Endothelial cell of umbilical vein (primary cell): Measurements from ENCODE around the gene NWD2. TPM values are rescaled to one million over a fixed set of nuclear protein-coding genes. Genes with fewer than 3 reads are reported as not detected.

Source experiments
- BruUV-seq: library from RNA; stranded (reverse); fragments of 400-500 nt; replicated peaks from 2 replicates; lab custom pipeline; 2021; lab: Mats Ljungman, UMichigan
- CTCF ChIA-PET: fragments of 300-600, 350-600 bp; sonication (Branson Sonifier 250); formaldehyde crosslinking; loops from one replicate; lab custom pipeline; 2021; ENCODE audit warnings: antibody characterized with exemption, inconsistent platforms; lab: Charles Lee
- POLR2A ChIA-PET: fragments of 300-600, 350-600 bp; sonication (Branson Sonifier 250); formaldehyde crosslinking; loops from one replicate; lab custom pipeline; 2021; ENCODE audit warnings: antibody characterized with exemption, inconsistent platforms; lab: Charles Lee
- DNase-seq: peaks from one replicate; pipeline ENCODE4 v3.0.0-alpha.2; 2011; ENCODE audit warnings: low read depth, low spot score
- FAIRE-seq: peaks from 2 replicates; lab custom pipeline; 2011; peaks lifted over from hg19 to GRCh38; lab: Jason Lieb, UNC
- H2AFZ ChIP-seq: 2 replicates; pipeline ENCODE4 v1.6.0; 2012; ENCODE audit warnings: low read depth, low read length, control low read depth, inconsistent platforms
- H3K27ac ChIP-seq: 2 replicates; pipeline ENCODE4 v1.5.1; 2011; ENCODE audit warnings: low read depth, mild to moderate bottlenecking, control low read depth, low read length, moderate library complexity; ENCODE audit not compliant: insufficient read depth
- H3K27me3 ChIP-seq, 2 experiments: 2 replicates each; pipeline versions ENCODE4 v1.6.0 to v1.6.1; 2011; ENCODE audit warnings: low read length in 2 of 2, mixed read lengths in 1 of 2; ENCODE audit not compliant: control insufficient read depth in 2 of 2, insufficient read depth in 2 of 2
- H3K36me3 ChIP-seq, 2 experiments: 2 replicates in 1 of 2; 3 replicates in 1 of 2; pipeline ENCODE4 v1.5.1; 2011; ENCODE audit warnings: low read length in 2 of 2, mild to moderate bottlenecking in 1 of 2, moderate library complexity in 1 of 2; ENCODE audit not compliant: control insufficient read depth in 2 of 2, insufficient read depth in 2 of 2; ENCODE audit errors: extremely low read depth in 1 of 2
- H3K4me1 ChIP-seq: 3 replicates; pipeline ENCODE4 v1.5.1; 2011; ENCODE audit warnings: mild to moderate bottlenecking, low read length; ENCODE audit not compliant: control insufficient read depth, insufficient read depth; ENCODE audit errors: extremely low read depth
- H3K4me2 ChIP-seq: 2 replicates; pipeline ENCODE4 v1.6.1; 2011; ENCODE audit warnings: low read length, control low read depth, mixed read lengths; ENCODE audit not compliant: insufficient read depth
- H3K4me3 ChIP-seq, 3 experiments: fragments of 200-600 bp in 1 of 3; sonication (generic), shearing (Covaris generic) in 1 of 3; replicated peaks in 1 of 3; 2 replicates each; pipeline ENCODE4 v1.5.1; 2011 to 2016; ENCODE audit warnings: control low read depth in 3 of 3, low read length in 3 of 3, mild to moderate bottlenecking in 2 of 3, inconsistent platforms in 1 of 3, low read depth in 1 of 3, moderate library complexity in 1 of 3; ENCODE audit not compliant: insufficient read depth in 1 of 3
- H3K79me2 ChIP-seq: 2 replicates; pipeline ENCODE4 v1.6.0; 2012; ENCODE audit warnings: low read length, inconsistent platforms; ENCODE audit not compliant: control insufficient read depth, insufficient read depth
- H3K9ac ChIP-seq: replicated peaks from 2 replicates; pipeline ENCODE3; 2011; ENCODE audit warnings: low read length, control low read depth; ENCODE audit not compliant: insufficient read depth; ENCODE audit errors: extremely low read depth
- H3K9me1 ChIP-seq: replicated peaks from 3 replicates; pipeline ENCODE4 v1.6.0; 2011; ENCODE audit warnings: mild to moderate bottlenecking, low read length; ENCODE audit not compliant: control insufficient read depth, insufficient read depth; ENCODE audit errors: extremely low read depth
- H3K9me3 ChIP-seq: replicated peaks from 2 replicates; pipeline ENCODE4 v1.5.1; 2012; ENCODE audit warnings: low read length, inconsistent platforms; ENCODE audit not compliant: control insufficient read depth, insufficient read depth
- H4K20me1 ChIP-seq: replicated peaks from 2 replicates; pipeline ENCODE3; 2011; ENCODE audit warnings: mild to moderate bottlenecking, low read length; ENCODE audit not compliant: control insufficient read depth, insufficient read depth; ENCODE audit errors: extremely low read depth
- EZH2 ChIP-seq: IDR thresholded peaks from 2 replicates; pipeline ENCODE4 v1.6.1; 2012; ENCODE audit warnings: borderline replicate concordance, low read depth, mild to moderate bottlenecking, moderate library complexity, low read length, inconsistent platforms; ENCODE audit not compliant: severe bottlenecking
- FOS ChIP-seq: IDR thresholded peaks from 2 replicates; pipeline ENCODE4 v1.6.1; 2011; ENCODE audit warnings: mild to moderate bottlenecking, low read length, moderate library complexity, borderline replicate concordance; ENCODE audit not compliant: insufficient read depth
- GATA2 ChIP-seq: IDR thresholded peaks from 2 replicates; pipeline ENCODE4 v1.7.0; 2011; ENCODE audit warnings: low read depth, mild to moderate bottlenecking, moderate library complexity, mixed read lengths, low read length; ENCODE audit not compliant: insufficient read length, insufficient read depth
- JUN ChIP-seq: IDR thresholded peaks from 2 replicates; pipeline ENCODE4 v1.6.1; 2011; ENCODE audit warnings: borderline replicate concordance, low read depth; ENCODE audit not compliant: insufficient read length, insufficient read depth
- MYC ChIP-seq: IDR thresholded peaks from one replicate; pipeline ENCODE4 v1.6.1; 2011; ENCODE audit warnings: mild to moderate bottlenecking, low read depth, low read length
- POLR2A ChIP-seq: IDR thresholded peaks from 2 replicates; pipeline ENCODE4 v1.6.1; 2012; ENCODE audit warnings: low read depth, mild to moderate bottlenecking, control low read depth, low read length
- POLR2AphosphoS5 ChIP-seq: IDR thresholded peaks from 2 replicates; pipeline ENCODE4 v1.6.1; 2012; ENCODE audit warnings: low read depth, mild to moderate bottlenecking, control low read depth, low read length, moderate library complexity; ENCODE audit not compliant: insufficient read depth
- dilution Hi-C: fragments of 300-500 bp; cut with MboI; formaldehyde crosslinking; loops from one replicate; pipeline ENCODE4 v1.15.0; 2019; ENCODE audit warnings: low sequenced_read_pairs; ENCODE audit not compliant: extremely low pct_ligation_motif_present
- intact Hi-C: fragments of 100-400 bp; cut with micrococcal nuclease; formaldehyde crosslinking; loops from one replicate; pipeline ENCODE4 v1.10.0; 2022
- polyA plus RNA-seq, 4 experiments: library from polyadenylated mRNA; depleted of rRNA in 3 of 4; stranded (reverse) in 3 of 4; unstranded in 1 of 4; fragments of >200 nt; gene quantifications; 2 replicates each; pipeline versions ENCODE4 v1.2.1 to v1.2.3, GENCODE V29; 2011 to 2012; ENCODE audit warnings: missing spikeins in 1 of 4
- total RNA-seq: library from RNA; stranded (reverse); gene quantifications from 2 replicates; pipeline ENCODE4 v1.2.3, GENCODE V29; 2021
- TF ChIP-seq, protein P1 (sequence below): IDR thresholded peaks from 2 replicates; pipeline ENCODE4 v1.6.1; 2011; ENCODE audit not compliant: insufficient read depth, insufficient read length
- TF ChIP-seq, protein P2 (sequence below), 2 donors: IDR thresholded peaks; 1 replicate in 1 of 2; 2 replicates in 1 of 2; pipeline ENCODE4 v1.5.1; 2011; ENCODE audit warnings: low read length in 2 of 2, mild to moderate bottlenecking in 2 of 2, moderate library complexity in 2 of 2, control low read depth in 1 of 2, inconsistent platforms in 1 of 2, low read depth in 1 of 2; ENCODE audit not compliant: insufficient read depth in 1 of 2; ENCODE audit errors: extremely low read depth in 1 of 2

The NWD2 gene
- total and polyA plus RNA-seq, 2 donors (not counting 3 experiments of a cell fraction or from before 2014, with no cell fraction given) = not detected

DNA sequence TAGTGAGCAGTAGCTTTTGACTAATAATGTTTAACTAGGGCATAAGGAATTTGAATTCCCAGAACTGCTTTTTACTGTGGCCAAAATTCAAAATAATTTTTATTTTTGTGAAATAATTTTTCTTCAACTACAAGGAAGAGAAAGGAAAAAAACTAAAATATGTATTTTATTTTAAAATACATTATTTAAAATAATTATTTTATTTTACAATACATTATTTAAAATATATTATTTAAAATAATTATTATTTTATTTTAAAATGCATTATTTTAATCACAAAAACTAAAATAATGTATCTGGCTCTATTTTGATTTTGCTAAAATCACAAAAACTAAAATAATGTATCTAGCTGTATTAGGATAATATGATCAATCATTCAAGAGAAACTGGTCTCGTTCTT is 231.2 kb downstream of the NWD2 start:
- H3K27me3 ChIP-seq = peaks cover 0 to 2% of the 10 kb centered on the region in 2 experiments
- POLR2A ChIA-PET = no interaction called here
- TF ChIP-seq FOS (no peak), GATA2 (no peak), JUN (no peak), MYC (no peak), EZH2 (no peak), POLR2A (no peak), POLR2AphosphoS5 (no peak)
- TF ChIP-seq, protein P1, sequence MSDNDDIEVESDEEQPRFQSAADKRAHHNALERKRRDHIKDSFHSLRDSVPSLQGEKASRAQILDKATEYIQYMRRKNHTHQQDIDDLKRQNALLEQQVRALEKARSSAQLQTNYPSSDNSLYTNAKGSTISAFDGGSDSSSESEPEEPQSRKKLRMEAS = no peak
- TF ChIP-seq, protein P2, sequence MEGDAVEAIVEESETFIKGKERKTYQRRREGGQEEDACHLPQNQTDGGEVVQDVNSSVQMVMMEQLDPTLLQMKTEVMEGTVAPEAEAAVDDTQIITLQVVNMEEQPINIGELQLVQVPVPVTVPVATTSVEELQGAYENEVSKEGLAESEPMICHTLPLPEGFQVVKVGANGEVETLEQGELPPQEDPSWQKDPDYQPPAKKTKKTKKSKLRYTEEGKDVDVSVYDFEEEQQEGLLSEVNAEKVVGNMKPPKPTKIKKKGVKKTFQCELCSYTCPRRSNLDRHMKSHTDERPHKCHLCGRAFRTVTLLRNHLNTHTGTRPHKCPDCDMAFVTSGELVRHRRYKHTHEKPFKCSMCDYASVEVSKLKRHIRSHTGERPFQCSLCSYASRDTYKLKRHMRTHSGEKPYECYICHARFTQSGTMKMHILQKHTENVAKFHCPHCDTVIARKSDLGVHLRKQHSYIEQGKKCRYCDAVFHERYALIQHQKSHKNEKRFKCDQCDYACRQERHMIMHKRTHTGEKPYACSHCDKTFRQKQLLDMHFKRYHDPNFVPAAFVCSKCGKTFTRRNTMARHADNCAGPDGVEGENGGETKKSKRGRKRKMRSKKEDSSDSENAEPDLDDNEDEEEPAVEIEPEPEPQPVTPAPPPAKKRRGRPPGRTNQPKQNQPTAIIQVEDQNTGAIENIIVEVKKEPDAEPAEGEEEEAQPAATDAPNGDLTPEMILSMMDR (IDR thresholded peaks at IDR 0.05; ENCODE audit: extremely low read depth in 1 of 2, insufficient read depth in 1 of 2, low read depth in 1 of 2, low read length in 2 of 2) = no peak
- FAIRE-seq (no peak), DNase-seq (no peak)
- dilution Hi-C loops (no loop called here), intact Hi-C loops (no loop called here)
- no peaks in the 10 kb centered on the region for H3K4me1 ChIP-seq
- H3K4me3 ChIP-seq = no peak overlapping the region
- no peaks in the 10 kb centered on the region for H3K9me3 ChIP-seq
- H3K36me3 ChIP-seq = no peaks in the 10 kb centered on the region
- H3K79me2 ChIP-seq = no peaks in the 10 kb centered on the region
- H3K4me2 ChIP-seq = no peak overlapping the region
- CTCF ChIA-PET = interaction anchor here (1.0 kb wide), 1 partner anchor 22 kb away, joined by 4 read pairs; a partner anchor contains a TSS
- no peak overlapping the region for H3K27ac ChIP-seq
- no peak overlapping the region for H2AFZ ChIP-seq
- H3K9me1 ChIP-seq = no peaks in the 10 kb centered on the region
- H4K20me1 ChIP-seq = no peaks in the 10 kb centered on the region
- no TSS peak for BruUV-seq
- H3K9ac ChIP-seq = no peak overlapping the region
